Neural crest cell (in vitro differentiated cells): ENCODE measurements around the gene PDGFB. TPM values are rescaled to one million over a fixed set of nuclear protein-coding genes. Genes with fewer than 3 reads are reported as not detected.
A peak's percentile ranks its signal among the peaks of the same experiment; 100 is the strongest.

Experiments used
- DNase-seq: peaks from one replicate; pipeline ENCODE4 v3.0.0; 2021; ENCODE audit warnings: low read depth, mixed read lengths, low spot score
- H3K27ac Mint-ChIP-seq: one replicate; pipeline ENCODE4 v1.8.0; 2021; ENCODE audit warnings: mild to moderate bottlenecking, mixed read lengths; ENCODE audit not compliant: unreplicated experiment
- H3K27me3 Mint-ChIP-seq: 2 replicates; pipeline ENCODE4 v1.8.0; 2021; ENCODE audit warnings: low read depth, mild to moderate bottlenecking, mixed read lengths
- H3K36me3 Mint-ChIP-seq: 2 replicates; pipeline ENCODE4 v1.8.0; 2021; ENCODE audit warnings: low read depth, mild to moderate bottlenecking, mixed read lengths
- H3K4me1 Mint-ChIP-seq: 2 replicates; pipeline ENCODE4 v1.8.0; 2021; ENCODE audit warnings: mixed read lengths
- H3K4me3 Mint-ChIP-seq: one replicate; pipeline ENCODE4 v1.8.0; 2021; ENCODE audit warnings: mild to moderate bottlenecking, mixed read lengths
- H3K9me3 Mint-ChIP-seq: 2 replicates; pipeline ENCODE4 v1.8.0; 2021; ENCODE audit warnings: mixed read lengths
- total RNA-seq: library from RNA; stranded (reverse); gene quantifications from 2 replicates; pipeline ENCODE4 v1.2.1, GENCODE V29; 2021
- TF ChIP-seq, protein P1 (sequence below): fragments of 200-600 bp; sonication (generic); conservative IDR thresholded peaks from 2 replicates; pipeline ENCODE4 v1.5.0; 2021; ENCODE audit warnings: antibody characterized with exemption, mild to moderate bottlenecking

The PDGFB gene
- total RNA-seq, 1 donor from 2014 or later = 0.16 TPM

DNA sequence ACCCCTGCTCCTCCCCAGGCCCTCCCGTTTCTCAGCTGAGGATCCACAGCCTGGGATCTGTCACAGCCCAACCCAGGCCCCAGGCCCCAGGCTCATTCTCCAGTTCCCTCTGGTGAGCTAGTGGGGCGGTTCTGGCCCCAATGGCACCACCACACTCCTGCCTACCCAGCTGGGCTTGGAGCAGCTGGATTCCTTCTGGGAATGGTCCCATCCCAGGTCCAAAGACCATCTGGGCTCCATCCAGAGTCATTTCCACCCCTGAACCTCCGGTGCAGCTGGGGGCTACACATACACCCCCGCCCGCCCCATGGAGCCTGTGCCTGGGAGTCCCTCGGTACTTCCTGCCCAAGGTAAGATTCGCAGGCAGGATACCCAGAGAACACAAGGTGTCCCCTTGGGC lies 35.5 kb upstream of the PDGFB start:
- peaks cover 25% of the 10 kb centered on the region for H3K4me1 Mint-ChIP-seq
- no peak for DNase-seq
- H3K36me3 Mint-ChIP-seq = no peaks in the 10 kb centered on the region
- H3K27ac Mint-ChIP-seq = no peak overlapping the region
- H3K4me3 Mint-ChIP-seq = no peak overlapping the region
- no peaks in the 10 kb centered on the region for H3K9me3 Mint-ChIP-seq
- TF ChIP-seq, protein P1, sequence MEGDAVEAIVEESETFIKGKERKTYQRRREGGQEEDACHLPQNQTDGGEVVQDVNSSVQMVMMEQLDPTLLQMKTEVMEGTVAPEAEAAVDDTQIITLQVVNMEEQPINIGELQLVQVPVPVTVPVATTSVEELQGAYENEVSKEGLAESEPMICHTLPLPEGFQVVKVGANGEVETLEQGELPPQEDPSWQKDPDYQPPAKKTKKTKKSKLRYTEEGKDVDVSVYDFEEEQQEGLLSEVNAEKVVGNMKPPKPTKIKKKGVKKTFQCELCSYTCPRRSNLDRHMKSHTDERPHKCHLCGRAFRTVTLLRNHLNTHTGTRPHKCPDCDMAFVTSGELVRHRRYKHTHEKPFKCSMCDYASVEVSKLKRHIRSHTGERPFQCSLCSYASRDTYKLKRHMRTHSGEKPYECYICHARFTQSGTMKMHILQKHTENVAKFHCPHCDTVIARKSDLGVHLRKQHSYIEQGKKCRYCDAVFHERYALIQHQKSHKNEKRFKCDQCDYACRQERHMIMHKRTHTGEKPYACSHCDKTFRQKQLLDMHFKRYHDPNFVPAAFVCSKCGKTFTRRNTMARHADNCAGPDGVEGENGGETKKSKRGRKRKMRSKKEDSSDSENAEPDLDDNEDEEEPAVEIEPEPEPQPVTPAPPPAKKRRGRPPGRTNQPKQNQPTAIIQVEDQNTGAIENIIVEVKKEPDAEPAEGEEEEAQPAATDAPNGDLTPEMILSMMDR = no peak
- H3K27me3 Mint-ChIP-seq = no peaks in the 10 kb centered on the region

DNA sequence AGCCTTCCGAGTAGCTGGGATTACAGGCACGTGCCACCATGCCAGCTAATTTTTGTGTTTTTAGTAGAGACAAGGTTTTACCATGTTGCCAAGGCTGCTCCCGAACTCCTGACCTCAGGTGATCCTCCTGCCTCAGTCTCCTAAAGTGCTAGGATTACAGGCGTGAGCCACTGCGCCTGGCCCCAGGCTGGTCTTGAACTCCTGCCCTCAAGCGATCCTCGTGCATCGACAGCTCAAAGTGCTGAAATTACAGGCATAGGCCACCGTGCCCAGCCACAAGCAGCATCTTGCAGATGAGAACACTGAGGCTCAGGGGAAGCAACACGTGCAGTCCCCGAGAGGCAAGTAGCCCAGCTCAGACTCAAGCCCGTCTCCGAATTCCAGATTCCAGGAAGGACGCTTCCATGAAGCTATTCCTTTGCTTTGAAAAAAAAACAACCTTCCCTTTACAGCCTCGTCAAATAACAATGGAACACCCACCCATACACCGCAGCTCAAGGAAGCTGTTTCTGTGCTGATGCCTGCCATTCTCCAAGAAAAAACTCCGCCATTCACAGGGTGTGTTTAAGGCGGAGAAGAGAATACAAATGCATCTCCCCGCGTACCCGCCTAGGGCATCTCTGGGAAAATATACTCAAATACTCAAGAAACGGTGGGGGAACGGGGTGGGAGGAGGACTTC lies 34.5 kb upstream of the PDGFB start:
- Mint-ChIP-seq H3K27ac (peak overlapping the region; percentile 90), H3K27me3 (no peaks in the 10 kb centered on the region), H3K9me3 (no peaks in the 10 kb centered on the region), H3K4me3 (no peak overlapping the region), H3K36me3 (no peaks in the 10 kb centered on the region), H3K4me1 (peaks cover 25% of the 10 kb centered on the region)
- no peak for DNase-seq
- TF ChIP-seq, protein P1 = no peak

DNA sequence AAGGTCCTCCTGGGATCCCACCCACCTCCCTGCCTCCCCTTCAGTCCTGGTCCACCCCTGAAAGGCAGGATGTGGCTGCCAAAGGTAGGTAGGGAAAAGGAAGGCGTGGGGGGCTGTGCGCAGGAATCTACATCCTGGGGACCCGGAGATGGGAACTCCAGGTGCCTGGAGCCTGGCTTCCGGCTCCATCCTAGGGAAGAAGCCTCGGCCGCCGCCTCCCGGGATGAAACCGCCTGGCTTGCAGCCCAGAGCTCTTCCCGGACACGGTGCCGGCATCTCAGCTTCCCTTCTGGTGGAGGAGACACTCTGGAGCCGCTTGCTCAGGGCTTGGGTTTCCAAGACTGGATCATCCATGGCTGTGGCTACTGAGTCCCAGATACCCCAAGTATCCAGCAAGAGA lies 33.3 kb upstream of the PDGFB start:
- no peak for DNase-seq
- Mint-ChIP-seq H3K4me3 (no peak overlapping the region), H3K27ac (no peak overlapping the region), H3K4me1 (peaks cover 20% of the 10 kb centered on the region), H3K9me3 (no peaks in the 10 kb centered on the region), H3K36me3 (no peaks in the 10 kb centered on the region), H3K27me3 (no peaks in the 10 kb centered on the region)
- TF ChIP-seq, protein P1 = no peak

DNA sequence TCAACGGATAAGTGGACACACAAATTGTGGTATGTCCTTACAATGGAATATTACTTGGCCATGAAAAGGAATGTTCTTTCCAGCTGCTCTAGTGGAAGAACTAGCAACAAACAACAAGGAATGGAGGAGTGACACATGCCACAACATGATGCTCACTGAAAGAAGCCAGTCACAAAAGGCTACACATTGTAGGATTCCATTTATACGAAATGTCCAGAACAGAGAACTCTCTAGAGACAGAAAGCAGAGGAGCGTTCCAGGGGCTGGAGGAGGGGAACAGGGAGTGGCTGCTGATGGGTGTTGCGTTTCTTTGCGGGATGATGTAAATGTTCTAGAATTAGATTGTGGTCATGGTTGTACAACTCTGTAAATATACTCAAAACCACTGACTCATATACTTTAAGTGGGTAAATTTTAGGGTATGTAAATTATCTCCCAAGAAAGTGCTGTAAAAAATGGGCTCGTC lies 32.4 kb upstream of the PDGFB start:
- H3K4me3 Mint-ChIP-seq = no peak overlapping the region
- no peak overlapping the region for H3K27ac Mint-ChIP-seq
- TF ChIP-seq, protein P1 = no peak
- H3K4me1 Mint-ChIP-seq = peaks cover 13% of the 10 kb centered on the region
- H3K9me3 Mint-ChIP-seq = no peaks in the 10 kb centered on the region
- H3K27me3 Mint-ChIP-seq = no peaks in the 10 kb centered on the region
- no peaks in the 10 kb centered on the region for H3K36me3 Mint-ChIP-seq
- DNase-seq = no peak

DNA sequence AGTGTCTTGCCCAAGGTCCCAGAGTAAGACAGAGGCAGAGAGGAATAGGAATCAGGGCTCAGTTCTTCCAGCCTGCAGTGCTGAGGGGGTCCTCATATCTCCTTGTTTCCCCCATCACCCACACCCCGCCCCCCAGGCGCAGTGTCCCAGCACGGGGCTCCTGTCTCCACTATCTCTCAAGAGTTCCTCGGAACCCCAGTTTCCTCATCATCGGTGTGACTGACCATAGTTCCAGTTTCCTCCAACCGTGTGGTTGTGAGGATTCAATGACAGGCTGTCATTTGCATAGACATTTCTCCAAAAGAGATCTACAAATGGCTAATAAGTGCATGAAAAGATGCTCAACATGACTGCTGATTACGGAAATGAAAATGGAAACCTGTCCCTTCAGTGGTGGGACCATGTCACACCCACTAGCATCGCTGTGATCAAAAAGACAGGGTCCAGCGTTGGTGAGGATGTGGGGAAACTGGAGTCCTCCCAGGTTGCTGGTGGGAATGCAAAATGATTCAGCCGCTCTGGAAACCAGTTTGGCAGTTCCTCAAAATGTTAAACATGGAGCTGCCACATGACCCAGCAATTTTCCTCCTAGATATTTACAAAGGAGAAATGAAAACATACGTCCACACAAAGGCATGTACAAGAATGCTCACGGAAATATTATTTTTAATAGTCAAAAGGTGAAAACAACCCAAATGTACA lies 31.8 kb upstream of the PDGFB start:
- DNase-seq = no peak
- H3K36me3 Mint-ChIP-seq = no peaks in the 10 kb centered on the region
- no peaks in the 10 kb centered on the region for H3K9me3 Mint-ChIP-seq
- no peak overlapping the region for H3K4me3 Mint-ChIP-seq
- no peaks in the 10 kb centered on the region for H3K27me3 Mint-ChIP-seq
- H3K27ac Mint-ChIP-seq = no peak overlapping the region
- TF ChIP-seq, protein P1 = no peak
- H3K4me1 Mint-ChIP-seq = peaks cover 13% of the 10 kb centered on the region
